H1 (cell line): ENCODE data around the gene ODAD3. TPM values are rescaled to one million over a fixed set of nuclear protein-coding genes. Genes with fewer than 3 reads are reported as not detected.

ENCODE experiments used
- E2F6 ChIP-seq: IDR thresholded peaks from 2 replicates; pipeline ENCODE4 v1.6.1; 2012; ENCODE audit warnings: inconsistent platforms
- USF2 ChIP-seq: IDR thresholded peaks from 2 replicates; pipeline ENCODE4 v1.6.1; 2011; ENCODE audit warnings: low read length, improper control_type of control experiment
- polyA plus RNA-seq, 7 experiments: library from polyadenylated mRNA; depleted of rRNA in 3 of 7; stranded (reverse) in 5 of 7; unstranded in 2 of 7; fragments of >200 nt in 5 of 7; fragments of 200-250 nt in 2 of 7; gene quantifications; 1 replicate in 5 of 7; 2 replicates in 1 of 7; 4 replicates in 1 of 7; pipeline versions ENCODE4 v1.2.1 to v1.2.3, GENCODE V29; 2011 to 2013; ENCODE audit warnings: missing spikeins in 2 of 7, mixed read lengths in 2 of 7
- total RNA-seq: library from RNA; stranded (reverse); fragmentation: NEBNext Ultra II Directional; extraction: Animal tissue kit (Norgen Biotek cat#: 25700); gene quantifications from 2 replicates; pipeline ENCODE4 v1.2.1, GENCODE V29; 2021

ODAD3 gene
- total and polyA plus RNA-seq, 2 of the 8 experiments (the other 6 are each of a cell fraction or from before 2014, with no cell fraction given) = 2.1 to 2.2 TPM

DNA sequence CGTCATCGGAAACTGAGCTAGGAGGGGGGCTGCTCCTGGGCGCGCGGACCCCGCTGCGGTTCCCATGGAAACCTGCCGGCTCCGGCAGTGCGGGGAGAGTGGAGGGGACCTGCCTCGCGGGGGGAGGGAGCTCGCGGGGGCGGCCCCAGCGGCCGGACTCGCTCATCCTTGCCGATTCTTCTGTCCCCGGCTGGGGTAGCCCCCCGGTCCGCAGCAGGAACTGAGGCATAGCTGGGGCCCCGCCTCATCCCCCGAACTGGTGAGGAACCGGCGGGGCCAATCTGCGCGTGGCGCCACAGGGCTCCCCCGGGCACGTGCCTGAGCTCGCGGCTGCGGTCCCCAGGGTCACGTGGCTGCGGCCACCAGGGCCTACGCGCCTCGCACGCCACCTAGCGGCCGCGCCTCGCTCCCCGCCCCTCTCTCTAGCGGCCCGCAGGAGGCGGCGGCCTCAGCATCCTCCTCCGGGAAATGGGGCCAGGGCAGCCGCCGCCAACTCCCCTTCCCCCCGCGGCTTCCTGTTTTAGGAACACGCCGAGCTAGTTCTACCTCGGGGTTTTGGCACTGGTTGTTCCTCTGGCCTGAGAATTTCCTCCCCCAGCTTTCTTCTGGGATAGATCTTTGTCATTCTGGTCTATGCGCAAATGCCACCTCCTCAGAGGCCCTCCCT, 47.6 kb upstream of the ODAD3 start (continued):
- TF ChIP-seq USF2 (peak; percentile 97), E2F6 (peak; percentile 97)
